Measurements from ENCODE around the gene SPDEF.

Gene SPDEF

DNA sequence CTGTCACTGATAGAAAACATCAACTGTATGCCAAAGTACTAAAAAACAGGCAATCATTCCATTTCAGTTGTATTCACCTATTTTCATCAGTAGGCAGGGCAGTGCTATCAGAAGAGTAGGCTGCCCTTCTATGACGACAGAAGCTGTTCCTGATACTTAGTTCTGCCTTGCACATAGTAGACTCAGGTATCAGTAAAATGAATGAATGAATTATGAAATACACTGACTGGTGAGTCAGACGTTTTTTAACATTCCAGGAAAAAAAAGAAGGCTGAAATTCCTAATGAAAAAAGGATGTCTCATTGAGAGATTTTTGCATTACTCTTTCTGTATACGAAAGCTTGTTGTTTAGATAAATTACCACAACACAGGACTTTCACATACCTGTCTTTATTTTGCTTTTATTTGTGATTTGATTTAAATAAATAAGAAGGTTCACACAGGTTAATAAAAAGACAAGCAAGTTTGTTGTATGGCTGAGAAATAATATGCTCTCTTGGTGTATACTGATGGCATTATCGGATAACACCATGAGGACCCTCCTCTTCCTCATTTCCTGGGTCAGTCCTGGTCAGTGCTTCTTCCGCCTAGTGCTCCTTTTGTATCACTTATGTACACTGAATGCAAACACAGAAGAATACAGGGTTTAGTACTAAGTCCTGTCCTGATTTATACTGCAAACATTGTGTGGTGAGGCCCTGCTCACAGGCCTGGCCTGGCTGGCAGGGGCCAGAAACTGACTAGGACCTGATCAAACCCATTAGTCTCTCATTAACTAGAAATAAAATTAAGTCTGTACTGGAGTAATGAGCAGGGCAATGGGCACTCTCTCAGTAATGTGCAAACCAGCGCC, 39.4 kb upstream of the SPDEF start:
- no peaks in the 10 kb centered on the region for H3K9me3 ChIP-seq (ENCODE audit: control insufficient read depth, insufficient read depth, low read depth, low read length)

DNA sequence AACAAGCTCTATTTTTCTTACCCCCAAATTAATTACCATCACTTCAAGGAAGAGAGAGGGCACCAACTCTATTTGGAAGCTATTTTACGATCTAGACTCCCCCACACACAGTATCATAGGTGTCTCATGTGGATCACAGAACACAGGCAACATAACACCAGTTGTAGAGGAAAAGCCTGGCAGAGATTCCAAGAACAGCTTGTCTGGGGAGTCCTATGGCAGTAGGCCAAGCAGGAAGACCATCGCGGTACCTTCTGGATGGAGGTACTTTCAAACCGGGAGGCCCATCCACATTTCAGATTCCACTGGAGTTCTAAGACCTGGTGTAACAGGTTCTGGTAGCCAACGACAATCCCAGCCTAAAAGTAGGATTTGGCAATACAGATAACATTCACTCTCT, 37.6 kb upstream of the SPDEF start:
- POLR2A ChIA-PET, result interaction anchor here (2.0 kb wide), 1 partner anchor 9 kb away, joined by 4 read pairs; no protein-coding TSS in a partner anchor
- no peaks in the 10 kb centered on the region for H3K9me3 ChIP-seq (ENCODE audit: control insufficient read depth, insufficient read depth, low read depth, low read length)
- no peak overlapping the region for H3K27ac ChIP-seq (ENCODE audit: extremely low read depth, low read depth, low read length)
- TF ChIP-seq ZFHX2 (tag by site-specific recombination; conservative IDR thresholded peaks at IDR 0.05) (no peak), WT1 (tag by site-specific recombination; IDR thresholded peaks at IDR 0.05) (0 out of 2 replicates have a peak, but pooled peaks have one; percentile 18)
- H3K4me3 ChIP-seq (ENCODE audit: low read depth, low read length), result no peak overlapping the region
- CTCF ChIA-PET, result interaction anchor here (0.5 to 5.7 kb wide), 10 partner anchors 9 to 430 kb away, joined by 3 to 55 read pairs (median 7); no protein-coding TSS in a partner anchor
- H3K36me3 ChIP-seq (ENCODE audit: control insufficient read depth in 2 of 2, insufficient read depth in 1 of 2, low read length in 2 of 2), result peaks cover 0 to 11% of the 10 kb centered on the region in 2 experiments; a peak in 1 of 3 replicates
- H3K4me1 ChIP-seq (ENCODE audit: control insufficient read depth, insufficient read depth, low read length), result no peaks in the 10 kb centered on the region

More for the DNA sequence above, 39.4 kb upstream of the SPDEF start:
- TF ChIP-seq, protein P1, sequence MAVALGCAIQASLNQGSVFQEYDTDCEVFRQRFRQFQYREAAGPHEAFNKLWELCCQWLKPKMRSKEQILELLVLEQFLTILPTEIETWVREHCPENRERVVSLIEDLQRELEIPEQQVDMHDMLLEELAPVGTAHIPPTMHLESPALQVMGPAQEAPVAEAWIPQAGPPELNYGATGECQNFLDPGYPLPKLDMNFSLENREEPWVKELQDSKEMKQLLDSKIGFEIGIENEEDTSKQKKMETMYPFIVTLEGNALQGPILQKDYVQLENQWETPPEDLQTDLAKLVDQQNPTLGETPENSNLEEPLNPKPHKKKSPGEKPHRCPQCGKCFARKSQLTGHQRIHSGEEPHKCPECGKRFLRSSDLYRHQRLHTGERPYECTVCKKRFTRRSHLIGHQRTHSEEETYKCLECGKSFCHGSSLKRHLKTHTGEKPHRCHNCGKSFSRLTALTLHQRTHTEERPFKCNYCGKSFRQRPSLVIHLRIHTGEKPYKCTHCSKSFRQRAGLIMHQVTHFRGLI (tag by site-specific recombination; IDR thresholded peaks at IDR 0.05), result no peak
- TF ChIP-seq, protein P2, sequence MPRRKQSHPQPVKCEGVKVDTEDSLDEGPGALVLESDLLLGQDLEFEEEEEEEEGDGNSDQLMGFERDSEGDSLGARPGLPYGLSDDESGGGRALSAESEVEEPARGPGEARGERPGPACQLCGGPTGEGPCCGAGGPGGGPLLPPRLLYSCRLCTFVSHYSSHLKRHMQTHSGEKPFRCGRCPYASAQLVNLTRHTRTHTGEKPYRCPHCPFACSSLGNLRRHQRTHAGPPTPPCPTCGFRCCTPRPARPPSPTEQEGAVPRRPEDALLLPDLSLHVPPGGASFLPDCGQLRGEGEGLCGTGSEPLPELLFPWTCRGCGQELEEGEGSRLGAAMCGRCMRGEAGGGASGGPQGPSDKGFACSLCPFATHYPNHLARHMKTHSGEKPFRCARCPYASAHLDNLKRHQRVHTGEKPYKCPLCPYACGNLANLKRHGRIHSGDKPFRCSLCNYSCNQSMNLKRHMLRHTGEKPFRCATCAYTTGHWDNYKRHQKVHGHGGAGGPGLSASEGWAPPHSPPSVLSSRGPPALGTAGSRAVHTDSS (tag by site-specific recombination; IDR thresholded peaks at IDR 0.05), result 0 out of 2 replicates have a peak, but pooled peaks have one; percentile 21
- TF ChIP-seq, protein P3, sequence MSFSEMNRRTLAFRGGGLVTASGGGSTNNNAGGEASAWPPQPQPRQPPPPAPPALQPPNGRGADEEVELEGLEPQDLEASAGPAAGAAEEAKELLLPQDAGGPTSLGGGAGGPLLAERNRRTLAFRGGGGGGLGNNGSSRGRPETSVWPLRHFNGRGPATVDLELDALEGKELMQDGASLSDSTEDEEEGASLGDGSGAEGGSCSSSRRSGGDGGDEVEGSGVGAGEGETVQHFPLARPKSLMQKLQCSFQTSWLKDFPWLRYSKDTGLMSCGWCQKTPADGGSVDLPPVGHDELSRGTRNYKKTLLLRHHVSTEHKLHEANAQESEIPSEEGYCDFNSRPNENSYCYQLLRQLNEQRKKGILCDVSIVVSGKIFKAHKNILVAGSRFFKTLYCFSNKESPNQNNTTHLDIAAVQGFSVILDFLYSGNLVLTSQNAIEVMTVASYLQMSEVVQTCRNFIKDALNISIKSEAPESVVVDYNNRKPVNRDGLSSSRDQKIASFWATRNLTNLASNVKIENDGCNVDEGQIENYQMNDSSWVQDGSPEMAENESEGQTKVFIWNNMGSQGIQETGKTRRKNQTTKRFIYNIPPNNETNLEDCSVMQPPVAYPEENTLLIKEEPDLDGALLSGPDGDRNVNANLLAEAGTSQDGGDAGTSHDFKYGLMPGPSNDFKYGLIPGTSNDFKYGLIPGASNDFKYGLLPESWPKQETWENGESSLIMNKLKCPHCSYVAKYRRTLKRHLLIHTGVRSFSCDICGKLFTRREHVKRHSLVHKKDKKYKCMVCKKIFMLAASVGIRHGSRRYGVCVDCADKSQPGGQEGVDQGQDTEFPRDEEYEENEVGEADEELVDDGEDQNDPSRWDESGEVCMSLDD (tag by site-specific recombination; IDR thresholded peaks at IDR 0.05), result no peak
- TF ChIP-seq ZNF544 (tag by site-specific recombination; IDR thresholded peaks at IDR 0.05) (no peak), ZNF214 (tag by site-specific recombination; IDR thresholded peaks at IDR 0.05; ENCODE audit: borderline replicate concordance) (no peak), REPIN1 (tag by site-specific recombination; IDR thresholded peaks at IDR 0.05; ENCODE audit: low read depth) (no peak)
- TF ChIP-seq, protein P4, sequence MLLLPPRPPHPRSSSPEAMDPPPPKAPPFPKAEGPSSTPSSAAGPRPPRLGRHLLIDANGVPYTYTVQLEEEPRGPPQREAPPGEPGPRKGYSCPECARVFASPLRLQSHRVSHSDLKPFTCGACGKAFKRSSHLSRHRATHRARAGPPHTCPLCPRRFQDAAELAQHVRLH (tag by site-specific recombination; IDR thresholded peaks at IDR 0.05), result no peak
- ChIA-PET CTCF (interaction anchor here (2.3 to 5.7 kb wide), 2 partner anchors 14 to 136 kb away, joined by 8 to 55 read pairs; no protein-coding TSS in a partner anchor), POLR2A (interaction anchor here (0.7 kb wide), 1 partner anchor 210 kb away, joined by 3 read pairs; no protein-coding TSS in a partner anchor)
- H3K4me1 ChIP-seq (ENCODE audit: control insufficient read depth, insufficient read depth, low read length), result no peaks in the 10 kb centered on the region
- no peaks in the 10 kb centered on the region for H3K36me3 ChIP-seq (ENCODE audit: control insufficient read depth in 2 of 2, insufficient read depth in 1 of 2, low read length in 2 of 2)
- H3K4me3 ChIP-seq (ENCODE audit: low read depth, low read length), result no peak overlapping the region
- H3K27ac ChIP-seq (ENCODE audit: extremely low read depth, low read depth, low read length), result no peak overlapping the region

DNA sequence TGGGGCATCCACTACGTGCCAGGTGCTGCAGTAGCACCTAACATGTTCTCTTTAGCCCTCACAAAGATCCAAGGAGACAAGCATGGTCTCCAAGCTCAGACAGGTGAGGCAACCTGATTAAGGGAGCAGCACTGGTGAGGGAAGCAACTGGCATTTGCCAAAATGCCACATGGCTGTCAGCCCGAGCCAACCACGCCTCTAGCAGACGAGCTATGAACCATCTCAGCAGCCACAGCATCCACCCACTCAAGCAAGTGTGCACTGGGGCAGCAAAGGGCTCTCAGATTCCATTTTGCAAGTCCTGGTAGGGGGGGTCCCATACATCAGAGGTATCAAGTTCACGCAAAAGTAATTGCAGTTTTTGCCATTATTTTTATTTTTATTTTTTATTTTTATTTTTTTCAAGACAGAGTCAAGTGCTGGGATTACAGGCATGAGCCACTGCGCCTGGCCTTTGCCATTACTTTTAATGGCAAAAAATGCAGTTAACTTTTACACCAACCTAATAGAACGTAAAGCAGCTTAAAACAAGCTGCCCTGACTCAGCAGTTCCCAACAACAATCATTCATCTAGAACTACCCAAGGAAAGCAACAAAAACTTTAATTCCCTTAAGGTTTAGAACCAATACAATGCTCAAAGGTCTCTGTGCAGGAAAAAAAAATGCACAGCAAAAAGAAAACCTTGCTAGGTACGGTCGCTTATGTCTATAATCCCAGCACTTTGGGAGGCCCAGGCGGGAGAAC, 36.3 kb upstream of the SPDEF start:
- Histone ChIP-seq H3K27ac (ENCODE audit: extremely low read depth, low read depth, low read length) (no peak overlapping the region), H3K4me1 (ENCODE audit: control insufficient read depth, insufficient read depth, low read length) (no peaks in the 10 kb centered on the region), H3K4me3 (ENCODE audit: low read depth, low read length) (no peak overlapping the region), H3K36me3 (ENCODE audit: control insufficient read depth in 2 of 2, insufficient read depth in 1 of 2, low read length in 2 of 2) (peaks cover 0 to 23% of the 10 kb centered on the region in 2 experiments; a peak in 1 of 3 replicates), H3K9me3 (ENCODE audit: control insufficient read depth, insufficient read depth, low read depth, low read length) (no peaks in the 10 kb centered on the region)
- CTCF ChIA-PET, result interaction anchor here (0.5 to 5.7 kb wide), 6 partner anchors 8 to 429 kb away, joined by 3 to 55 read pairs (median 6); no protein-coding TSS in a partner anchor
- POLR2A ChIA-PET, result interaction anchor here (1.1 to 2.0 kb wide), 2 partner anchors 10 to 344 kb away, joined by 4 read pairs; partner anchors contain the start of gene SMIM29
- 0 out of 2 replicates have a peak, but pooled peaks have one; percentile 10 for TF ChIP-seq ZFHX2 (tag by site-specific recombination; conservative IDR thresholded peaks at IDR 0.05)
- TF ChIP-seq ZNF302 (tag by site-specific recombination; IDR thresholded peaks at IDR 0.05; ENCODE audit: low read depth), result no peak
- TF ChIP-seq, protein P5, sequence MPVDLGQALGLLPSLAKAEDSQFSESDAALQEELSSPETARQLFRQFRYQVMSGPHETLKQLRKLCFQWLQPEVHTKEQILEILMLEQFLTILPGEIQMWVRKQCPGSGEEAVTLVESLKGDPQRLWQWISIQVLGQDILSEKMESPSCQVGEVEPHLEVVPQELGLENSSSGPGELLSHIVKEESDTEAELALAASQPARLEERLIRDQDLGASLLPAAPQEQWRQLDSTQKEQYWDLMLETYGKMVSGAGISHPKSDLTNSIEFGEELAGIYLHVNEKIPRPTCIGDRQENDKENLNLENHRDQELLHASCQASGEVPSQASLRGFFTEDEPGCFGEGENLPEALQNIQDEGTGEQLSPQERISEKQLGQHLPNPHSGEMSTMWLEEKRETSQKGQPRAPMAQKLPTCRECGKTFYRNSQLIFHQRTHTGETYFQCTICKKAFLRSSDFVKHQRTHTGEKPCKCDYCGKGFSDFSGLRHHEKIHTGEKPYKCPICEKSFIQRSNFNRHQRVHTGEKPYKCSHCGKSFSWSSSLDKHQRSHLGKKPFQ (tag by site-specific recombination; IDR thresholded peaks at IDR 0.05), result no peak
- TF ChIP-seq ZBTB48 (tag by site-specific recombination; IDR thresholded peaks at IDR 0.05), result no peak

Measured in HEK293 (cell line).